ENCODE measurements around the gene AADAC. TPM values are rescaled to one million over a fixed set of nuclear protein-coding genes. Genes with fewer than 3 reads are reported as not detected.

The AADAC gene
- total RNA-seq, 3 donors from 2014 or later: 4.5 TPM; not detected in 2

DNA sequence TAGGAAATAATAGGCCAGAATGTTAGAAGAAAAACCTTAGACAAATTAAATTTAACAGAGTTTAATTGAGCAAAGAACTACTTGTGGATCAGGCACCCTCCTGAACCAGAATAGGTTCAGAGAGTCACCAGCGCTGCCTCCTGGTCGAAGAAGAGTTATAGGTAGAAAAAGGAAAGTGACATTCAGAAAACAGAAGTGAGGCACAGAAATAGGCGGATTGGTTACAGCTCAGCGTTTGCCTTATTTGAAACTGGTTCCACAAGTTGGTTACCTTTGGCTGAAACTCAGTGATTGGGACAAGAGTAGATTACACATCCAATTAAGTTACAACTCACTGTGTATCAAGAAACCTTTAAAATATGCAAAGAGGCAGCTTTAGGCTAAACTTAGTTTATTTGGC, 4.4 kb downstream of the AADAC start:
- no peaks in the 10 kb centered on the region for H3K9me3 ChIP-seq
- DNase-seq (ENCODE audit: low spot score in 2 of 2): no peak
- H3K27me3 ChIP-seq: no peaks in the 10 kb centered on the region
- intact Hi-C loops (cut with DNase I; ENCODE audit: low total_unique reads): no loop called here
- H3K27ac ChIP-seq: no peak overlapping the region
- TF ChIP-seq POLR2AphosphoS5 (IDR thresholded peaks at IDR 0.05) (no peak), POLR2A (IDR thresholded peaks at IDR 0.05) (no peak)
- TF ChIP-seq, protein P1, sequence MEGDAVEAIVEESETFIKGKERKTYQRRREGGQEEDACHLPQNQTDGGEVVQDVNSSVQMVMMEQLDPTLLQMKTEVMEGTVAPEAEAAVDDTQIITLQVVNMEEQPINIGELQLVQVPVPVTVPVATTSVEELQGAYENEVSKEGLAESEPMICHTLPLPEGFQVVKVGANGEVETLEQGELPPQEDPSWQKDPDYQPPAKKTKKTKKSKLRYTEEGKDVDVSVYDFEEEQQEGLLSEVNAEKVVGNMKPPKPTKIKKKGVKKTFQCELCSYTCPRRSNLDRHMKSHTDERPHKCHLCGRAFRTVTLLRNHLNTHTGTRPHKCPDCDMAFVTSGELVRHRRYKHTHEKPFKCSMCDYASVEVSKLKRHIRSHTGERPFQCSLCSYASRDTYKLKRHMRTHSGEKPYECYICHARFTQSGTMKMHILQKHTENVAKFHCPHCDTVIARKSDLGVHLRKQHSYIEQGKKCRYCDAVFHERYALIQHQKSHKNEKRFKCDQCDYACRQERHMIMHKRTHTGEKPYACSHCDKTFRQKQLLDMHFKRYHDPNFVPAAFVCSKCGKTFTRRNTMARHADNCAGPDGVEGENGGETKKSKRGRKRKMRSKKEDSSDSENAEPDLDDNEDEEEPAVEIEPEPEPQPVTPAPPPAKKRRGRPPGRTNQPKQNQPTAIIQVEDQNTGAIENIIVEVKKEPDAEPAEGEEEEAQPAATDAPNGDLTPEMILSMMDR (IDR thresholded peaks at IDR 0.05): no peak
- no peaks in the 10 kb centered on the region for H3K36me3 ChIP-seq
- no peaks in the 10 kb centered on the region for H3K4me1 ChIP-seq
- H3K4me3 ChIP-seq: no peak overlapping the region

DNA sequence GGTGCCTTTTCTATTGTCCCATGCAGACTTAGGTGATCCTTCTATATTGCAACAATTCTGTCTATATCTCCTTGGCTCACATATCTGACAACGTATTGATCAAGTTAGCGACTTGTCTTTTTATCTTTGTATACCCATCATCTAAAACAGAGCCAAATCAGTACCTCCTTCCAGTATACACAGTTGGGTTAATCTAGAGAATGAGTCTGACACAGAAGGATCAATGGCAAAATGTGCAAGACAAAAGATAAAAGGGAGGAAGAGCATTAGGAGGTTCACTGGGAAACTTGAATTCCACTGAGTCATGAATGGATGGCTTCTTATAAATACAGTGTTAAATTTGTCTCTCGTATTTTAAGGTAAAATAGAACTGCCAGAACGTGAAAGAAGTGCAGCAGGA, 6.0 kb downstream of the AADAC start:
- H3K4me1 ChIP-seq: no peaks in the 10 kb centered on the region
- no peak overlapping the region for H3K4me3 ChIP-seq
- H3K9me3 ChIP-seq: no peaks in the 10 kb centered on the region
- H3K27ac ChIP-seq: no peak overlapping the region
- TF ChIP-seq, protein P1 (IDR thresholded peaks at IDR 0.05): no peak
- TF ChIP-seq POLR2AphosphoS5 (IDR thresholded peaks at IDR 0.05) (no peak), POLR2A (IDR thresholded peaks at IDR 0.05) (no peak)
- no peak for DNase-seq (ENCODE audit: low spot score in 2 of 2)
- intact Hi-C loops (cut with DNase I; ENCODE audit: low total_unique reads): no loop called here
- H3K27me3 ChIP-seq: no peaks in the 10 kb centered on the region
- H3K36me3 ChIP-seq: no peaks in the 10 kb centered on the region

DNA sequence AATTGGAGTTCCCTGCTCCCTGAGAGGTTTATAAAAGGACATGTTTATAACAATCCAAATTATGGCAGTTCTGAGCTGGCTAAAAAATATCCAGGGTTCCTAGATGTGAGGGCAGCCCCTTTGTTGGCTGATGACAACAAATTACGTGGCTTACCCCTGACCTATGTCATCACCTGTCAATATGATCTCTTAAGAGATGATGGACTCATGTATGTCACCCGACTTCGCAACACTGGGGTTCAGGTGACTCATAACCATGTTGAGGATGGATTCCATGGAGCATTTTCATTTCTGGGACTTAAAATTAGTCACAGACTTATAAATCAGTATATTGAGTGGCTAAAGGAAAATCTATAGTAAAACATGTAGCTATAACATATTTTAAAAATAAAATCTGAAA, 13.9 kb downstream of the AADAC start:
- no peak overlapping the region for H3K4me3 ChIP-seq

DNA sequence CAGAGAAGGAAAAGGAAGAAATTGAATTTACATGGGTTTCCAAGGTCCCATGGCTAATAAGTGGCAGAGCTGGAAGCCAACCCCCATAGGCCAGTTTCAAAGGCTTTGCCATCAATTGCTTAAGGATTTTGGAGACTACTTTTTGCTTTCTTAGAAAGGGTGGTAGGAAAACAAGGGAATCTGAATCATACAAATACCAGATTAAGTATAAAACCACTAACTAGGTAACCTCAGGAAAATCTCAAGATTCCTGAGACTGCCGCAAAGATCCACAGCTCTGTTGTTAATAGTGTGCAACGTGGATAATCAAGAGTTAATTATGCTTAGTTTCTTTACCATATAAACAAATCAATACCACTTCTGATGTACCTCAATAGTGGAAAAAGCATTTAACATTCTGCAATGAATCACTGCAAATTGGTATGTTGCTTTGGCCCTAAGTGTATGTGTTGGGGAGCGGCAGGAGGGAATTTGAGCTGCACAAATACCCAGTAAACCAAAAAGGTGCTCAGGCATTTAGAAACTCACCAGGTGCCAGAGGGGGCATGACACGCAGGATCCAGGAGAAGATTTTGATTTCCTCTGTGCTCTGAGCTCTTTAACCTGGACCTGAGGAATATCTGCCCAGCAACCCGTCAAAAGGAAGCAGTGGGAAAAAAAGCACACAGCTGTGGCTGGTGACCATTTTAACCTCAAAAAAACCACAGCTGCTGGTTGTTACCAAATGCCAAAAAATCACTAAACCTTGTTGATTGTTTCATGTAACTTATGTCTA, 22.0 kb downstream of the AADAC start:
- DNase-seq (ENCODE audit: low spot score in 2 of 2): no peak
- no peaks in the 10 kb centered on the region for H3K9me3 ChIP-seq
- no peak overlapping the region for H3K4me3 ChIP-seq
- H3K27ac ChIP-seq: no peak overlapping the region
- no peak for TF ChIP-seq POLR2AphosphoS5 (IDR thresholded peaks at IDR 0.05)
- TF ChIP-seq POLR2A (IDR thresholded peaks at IDR 0.05): no peak
- TF ChIP-seq, protein P1 (IDR thresholded peaks at IDR 0.05): no peak
- no peaks in the 10 kb centered on the region for H3K36me3 ChIP-seq
- intact Hi-C loops (cut with DNase I; ENCODE audit: low total_unique reads): no loop called here
- no peaks in the 10 kb centered on the region for H3K4me1 ChIP-seq
- H3K27me3 ChIP-seq: no peaks in the 10 kb centered on the region

More for the DNA sequence above, 13.9 kb downstream of the AADAC start:
- no peaks in the 10 kb centered on the region for H3K9me3 ChIP-seq
- TF ChIP-seq POLR2A (IDR thresholded peaks at IDR 0.05): no peak
- no peak for TF ChIP-seq POLR2AphosphoS5 (IDR thresholded peaks at IDR 0.05)
- TF ChIP-seq, protein P1 (IDR thresholded peaks at IDR 0.05): no peak
- H3K36me3 ChIP-seq: no peaks in the 10 kb centered on the region
- DNase-seq (ENCODE audit: low spot score in 2 of 2): no peak
- no peak overlapping the region for H3K27ac ChIP-seq
- intact Hi-C loops (cut with DNase I; ENCODE audit: low total_unique reads): no loop called here
- H3K4me1 ChIP-seq: no peaks in the 10 kb centered on the region
- H3K27me3 ChIP-seq: no peaks in the 10 kb centered on the region

DNA sequence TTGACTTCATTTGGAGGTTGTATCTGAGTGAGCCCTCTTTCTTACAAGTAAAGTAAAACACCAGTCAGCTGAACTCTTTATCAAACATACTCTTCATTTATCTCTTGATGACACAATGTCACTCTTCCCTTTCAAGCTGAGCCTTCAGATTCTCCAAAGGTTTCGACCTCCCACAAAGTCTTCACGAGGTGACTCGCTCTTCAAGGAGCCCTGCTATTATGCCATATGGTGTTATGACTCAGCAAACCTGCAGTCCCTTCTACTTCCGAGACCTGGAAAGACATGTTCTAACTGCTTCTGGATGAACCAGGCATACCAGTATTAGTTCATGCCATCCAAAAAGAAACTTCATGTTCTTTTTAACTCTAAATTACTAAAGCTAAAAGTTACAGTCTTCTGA, 23.1 kb downstream of the AADAC start:
- TF ChIP-seq POLR2A (IDR thresholded peaks at IDR 0.05): no peak
- no peak for TF ChIP-seq POLR2AphosphoS5 (IDR thresholded peaks at IDR 0.05)
- TF ChIP-seq, protein P1 (IDR thresholded peaks at IDR 0.05): no peak
- DNase-seq (ENCODE audit: low spot score in 2 of 2): peak in 1 of 2 donors; percentile 19
- intact Hi-C loops (cut with DNase I; ENCODE audit: low total_unique reads): no loop called here
- Histone ChIP-seq H3K9me3 (no peaks in the 10 kb centered on the region), H3K4me3 (no peak overlapping the region), H3K4me1 (no peaks in the 10 kb centered on the region), H3K36me3 (no peaks in the 10 kb centered on the region), H3K27me3 (no peaks in the 10 kb centered on the region), H3K27ac (peak overlapping the region in 1 of 2 donors; percentile 11)
